COLO668 (cell line): ENCODE results near the gene NAT9.

ENCODE experiments used
- DNase-seq: peaks from one replicate; lab custom pipeline; 2025; ENCODE audit not compliant: unreplicated experiment; lab: John Stamatoyannopoulos, UW

The NAT9 gene

GRCh38 chr17:74763565-74764387 lies 12.4 kb downstream of the NAT9 start:
- no peak for DNase-seq

- DNase-seq = no peak
These were observed 14.2 kb downstream of the NAT9 start for GRCh38 chr17:74761931-74762330.

- no peak for DNase-seq
These were observed 14.7 kb downstream of the NAT9 start for GRCh38 chr17:74761419-74761818.

- DNase-seq = no peak
These were observed 15.6 kb downstream of the NAT9 start for GRCh38 chr17:74760404-74761105.

GRCh38 chr17:74759941-74760340 lies 16.2 kb downstream of the NAT9 start:
- DNase-seq = no peak

GRCh38 chr17:74759243-74759801 lies 16.8 kb downstream of the NAT9 start:
- no peak for DNase-seq

- DNase-seq = peak; percentile 6
These were observed 17.3 kb downstream of the NAT9 start for GRCh38 chr17:74758848-74759168.

- peak; percentile 58 for DNase-seq
These were observed 18.0 kb downstream of the NAT9 start for GRCh38 chr17:74757931-74758847.

GRCh38 chr17:74757502-74757901 lies 18.6 kb downstream of the NAT9 start:
- peak; percentile 14 for DNase-seq

GRCh38 chr17:74756891-74757290 lies 19.3 kb downstream of the NAT9 start:
- DNase-seq = no peak

- no peak for DNase-seq
These were observed 20.6 kb downstream of the NAT9 start for GRCh38 chr17:74755533-74755932.

- no peak for DNase-seq
These were observed 21.3 kb downstream of the NAT9 start for GRCh38 chr17:74754832-74755231.

GRCh38 chr17:74752822-74753401 lies 23.2 kb downstream of the NAT9 start:
- no peak for DNase-seq

- DNase-seq = no peak
These were observed 23.7 kb downstream of the NAT9 start for GRCh38 chr17:74752415-74752814.

GRCh38 chr17:74750327-74751069 lies 25.6 kb downstream of the NAT9 start:
- peak; percentile 10 for DNase-seq

GRCh38 chr17:74750039-74750326 lies 26.2 kb downstream of the NAT9 start:
- DNase-seq = no peak

- DNase-seq = peak; percentile 34
These were observed 26.7 kb downstream of the NAT9 start for GRCh38 chr17:74749279-74750038.

- DNase-seq = peak; percentile 95
These were observed 27.4 kb downstream of the NAT9 start, which contains the start of gene NHERF1 for GRCh38 chr17:74748529-74749278. Gene NHERF1 (plus strand): TSS chr17:74748628. CDS start chr17:74748847, 219 bp downstream.

GRCh38 chr17:74748279-74748528 lies 27.9 kb downstream of the NAT9 start:
- DNase-seq = no peak
